Endothelial cell of umbilical vein (primary cell): ENCODE measurements around the gene TMEM169. TPM values are rescaled to one million over a fixed set of nuclear protein-coding genes. Genes with fewer than 3 reads are reported as not detected.

Experiments used
- BruUV-seq: library from RNA; stranded (reverse); fragments of 400-500 nt; replicated peaks from 2 replicates; lab custom pipeline; 2021; lab: Mats Ljungman, UMichigan
- CTCF ChIA-PET: fragments of 300-600, 350-600 bp; sonication (Branson Sonifier 250); formaldehyde crosslinking; loops from one replicate; lab custom pipeline; 2021; ENCODE audit warnings: antibody characterized with exemption, inconsistent platforms; lab: Charles Lee
- POLR2A ChIA-PET: fragments of 300-600, 350-600 bp; sonication (Branson Sonifier 250); formaldehyde crosslinking; loops from one replicate; lab custom pipeline; 2021; ENCODE audit warnings: antibody characterized with exemption, inconsistent platforms; lab: Charles Lee
- DNase-seq: peaks from one replicate; pipeline ENCODE4 v3.0.0-alpha.2; 2011; ENCODE audit warnings: low read depth, low spot score
- FAIRE-seq: peaks from 2 replicates; lab custom pipeline; 2011; peaks lifted over from hg19 to GRCh38; lab: Jason Lieb, UNC
- H2AFZ ChIP-seq: 2 replicates; pipeline ENCODE4 v1.6.0; 2012; ENCODE audit warnings: low read depth, low read length, control low read depth, inconsistent platforms
- H3K27ac ChIP-seq: 2 replicates; pipeline ENCODE4 v1.5.1; 2011; ENCODE audit warnings: low read depth, mild to moderate bottlenecking, control low read depth, low read length, moderate library complexity; ENCODE audit not compliant: insufficient read depth
- H3K27me3 ChIP-seq, 2 experiments: 2 replicates each; pipeline versions ENCODE4 v1.6.0 to v1.6.1; 2011; ENCODE audit warnings: low read length in 2 of 2, mixed read lengths in 1 of 2; ENCODE audit not compliant: control insufficient read depth in 2 of 2, insufficient read depth in 2 of 2
- H3K36me3 ChIP-seq, 2 experiments: 2 replicates in 1 of 2; 3 replicates in 1 of 2; pipeline ENCODE4 v1.5.1; 2011; ENCODE audit warnings: low read length in 2 of 2, mild to moderate bottlenecking in 1 of 2, moderate library complexity in 1 of 2; ENCODE audit not compliant: control insufficient read depth in 2 of 2, insufficient read depth in 2 of 2; ENCODE audit errors: extremely low read depth in 1 of 2
- H3K4me1 ChIP-seq: 3 replicates; pipeline ENCODE4 v1.5.1; 2011; ENCODE audit warnings: mild to moderate bottlenecking, low read length; ENCODE audit not compliant: control insufficient read depth, insufficient read depth; ENCODE audit errors: extremely low read depth
- H3K4me2 ChIP-seq: 2 replicates; pipeline ENCODE4 v1.6.1; 2011; ENCODE audit warnings: low read length, control low read depth, mixed read lengths; ENCODE audit not compliant: insufficient read depth
- H3K4me3 ChIP-seq, 3 experiments: fragments of 200-600 bp in 1 of 3; sonication (generic), shearing (Covaris generic) in 1 of 3; replicated peaks in 1 of 3; 2 replicates each; pipeline ENCODE4 v1.5.1; 2011 to 2016; ENCODE audit warnings: control low read depth in 3 of 3, low read length in 3 of 3, mild to moderate bottlenecking in 2 of 3, inconsistent platforms in 1 of 3, low read depth in 1 of 3, moderate library complexity in 1 of 3; ENCODE audit not compliant: insufficient read depth in 1 of 3
- H3K79me2 ChIP-seq: 2 replicates; pipeline ENCODE4 v1.6.0; 2012; ENCODE audit warnings: low read length, inconsistent platforms; ENCODE audit not compliant: control insufficient read depth, insufficient read depth
- H3K9ac ChIP-seq: replicated peaks from 2 replicates; pipeline ENCODE3; 2011; ENCODE audit warnings: low read length, control low read depth; ENCODE audit not compliant: insufficient read depth; ENCODE audit errors: extremely low read depth
- H3K9me1 ChIP-seq: replicated peaks from 3 replicates; pipeline ENCODE4 v1.6.0; 2011; ENCODE audit warnings: mild to moderate bottlenecking, low read length; ENCODE audit not compliant: control insufficient read depth, insufficient read depth; ENCODE audit errors: extremely low read depth
- H3K9me3 ChIP-seq: replicated peaks from 2 replicates; pipeline ENCODE4 v1.5.1; 2012; ENCODE audit warnings: low read length, inconsistent platforms; ENCODE audit not compliant: control insufficient read depth, insufficient read depth
- H4K20me1 ChIP-seq: replicated peaks from 2 replicates; pipeline ENCODE3; 2011; ENCODE audit warnings: mild to moderate bottlenecking, low read length; ENCODE audit not compliant: control insufficient read depth, insufficient read depth; ENCODE audit errors: extremely low read depth
- EZH2 ChIP-seq: IDR thresholded peaks from 2 replicates; pipeline ENCODE4 v1.6.1; 2012; ENCODE audit warnings: borderline replicate concordance, low read depth, mild to moderate bottlenecking, moderate library complexity, low read length, inconsistent platforms; ENCODE audit not compliant: severe bottlenecking
- FOS ChIP-seq: IDR thresholded peaks from 2 replicates; pipeline ENCODE4 v1.6.1; 2011; ENCODE audit warnings: mild to moderate bottlenecking, low read length, moderate library complexity, borderline replicate concordance; ENCODE audit not compliant: insufficient read depth
- GATA2 ChIP-seq: IDR thresholded peaks from 2 replicates; pipeline ENCODE4 v1.7.0; 2011; ENCODE audit warnings: low read depth, mild to moderate bottlenecking, moderate library complexity, mixed read lengths, low read length; ENCODE audit not compliant: insufficient read length, insufficient read depth
- JUN ChIP-seq: IDR thresholded peaks from 2 replicates; pipeline ENCODE4 v1.6.1; 2011; ENCODE audit warnings: borderline replicate concordance, low read depth; ENCODE audit not compliant: insufficient read length, insufficient read depth
- MYC ChIP-seq: IDR thresholded peaks from one replicate; pipeline ENCODE4 v1.6.1; 2011; ENCODE audit warnings: mild to moderate bottlenecking, low read depth, low read length
- POLR2A ChIP-seq: IDR thresholded peaks from 2 replicates; pipeline ENCODE4 v1.6.1; 2012; ENCODE audit warnings: low read depth, mild to moderate bottlenecking, control low read depth, low read length
- POLR2AphosphoS5 ChIP-seq: IDR thresholded peaks from 2 replicates; pipeline ENCODE4 v1.6.1; 2012; ENCODE audit warnings: low read depth, mild to moderate bottlenecking, control low read depth, low read length, moderate library complexity; ENCODE audit not compliant: insufficient read depth
- dilution Hi-C: fragments of 300-500 bp; cut with MboI; formaldehyde crosslinking; loops from one replicate; pipeline ENCODE4 v1.15.0; 2019; ENCODE audit warnings: low sequenced_read_pairs; ENCODE audit not compliant: extremely low pct_ligation_motif_present
- intact Hi-C: fragments of 100-400 bp; cut with micrococcal nuclease; formaldehyde crosslinking; loops from one replicate; pipeline ENCODE4 v1.10.0; 2022
- polyA plus RNA-seq, 4 experiments: library from polyadenylated mRNA; depleted of rRNA in 3 of 4; stranded (reverse) in 3 of 4; unstranded in 1 of 4; fragments of >200 nt; gene quantifications; 2 replicates each; pipeline versions ENCODE4 v1.2.1 to v1.2.3, GENCODE V29; 2011 to 2012; ENCODE audit warnings: missing spikeins in 1 of 4
- total RNA-seq: library from RNA; stranded (reverse); gene quantifications from 2 replicates; pipeline ENCODE4 v1.2.3, GENCODE V29; 2021
- TF ChIP-seq, protein P1 (sequence below): IDR thresholded peaks from 2 replicates; pipeline ENCODE4 v1.6.1; 2011; ENCODE audit not compliant: insufficient read depth, insufficient read length
- TF ChIP-seq, protein P2 (sequence below), 2 donors: IDR thresholded peaks; 1 replicate in 1 of 2; 2 replicates in 1 of 2; pipeline ENCODE4 v1.5.1; 2011; ENCODE audit warnings: low read length in 2 of 2, mild to moderate bottlenecking in 2 of 2, moderate library complexity in 2 of 2, control low read depth in 1 of 2, inconsistent platforms in 1 of 2, low read depth in 1 of 2; ENCODE audit not compliant: insufficient read depth in 1 of 2; ENCODE audit errors: extremely low read depth in 1 of 2

TMEM169 gene
- total and polyA plus RNA-seq, 2 donors (not counting 3 experiments of a cell fraction or from before 2014, with no cell fraction given) = 0.20 TPM; not detected in 1

- POLR2A ChIA-PET = no interaction called here
- Histone ChIP-seq H3K9me1 (no peaks in the 10 kb centered on the region), H3K27me3 (no peaks in the 10 kb centered on the region), H3K36me3 (no peaks in the 10 kb centered on the region), H3K4me1 (no peaks in the 10 kb centered on the region), H4K20me1 (no peaks in the 10 kb centered on the region), H3K4me3 (no peak overlapping the region), H3K79me2 (no peaks in the 10 kb centered on the region), H3K4me2 (no peak overlapping the region), H3K9me3 (no peaks in the 10 kb centered on the region), H2AFZ (no peak overlapping the region), H3K27ac (no peak overlapping the region), H3K9ac (no peak overlapping the region)
- DNase-seq (no peak), FAIRE-seq (no peak)
- intact Hi-C loops = no loop called here
- TF ChIP-seq MYC (no peak), GATA2 (no peak), JUN (no peak), POLR2AphosphoS5 (no peak), EZH2 (no peak), FOS (no peak), POLR2A (no peak)
- TF ChIP-seq, protein P1, sequence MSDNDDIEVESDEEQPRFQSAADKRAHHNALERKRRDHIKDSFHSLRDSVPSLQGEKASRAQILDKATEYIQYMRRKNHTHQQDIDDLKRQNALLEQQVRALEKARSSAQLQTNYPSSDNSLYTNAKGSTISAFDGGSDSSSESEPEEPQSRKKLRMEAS = no peak
- TF ChIP-seq, protein P2, sequence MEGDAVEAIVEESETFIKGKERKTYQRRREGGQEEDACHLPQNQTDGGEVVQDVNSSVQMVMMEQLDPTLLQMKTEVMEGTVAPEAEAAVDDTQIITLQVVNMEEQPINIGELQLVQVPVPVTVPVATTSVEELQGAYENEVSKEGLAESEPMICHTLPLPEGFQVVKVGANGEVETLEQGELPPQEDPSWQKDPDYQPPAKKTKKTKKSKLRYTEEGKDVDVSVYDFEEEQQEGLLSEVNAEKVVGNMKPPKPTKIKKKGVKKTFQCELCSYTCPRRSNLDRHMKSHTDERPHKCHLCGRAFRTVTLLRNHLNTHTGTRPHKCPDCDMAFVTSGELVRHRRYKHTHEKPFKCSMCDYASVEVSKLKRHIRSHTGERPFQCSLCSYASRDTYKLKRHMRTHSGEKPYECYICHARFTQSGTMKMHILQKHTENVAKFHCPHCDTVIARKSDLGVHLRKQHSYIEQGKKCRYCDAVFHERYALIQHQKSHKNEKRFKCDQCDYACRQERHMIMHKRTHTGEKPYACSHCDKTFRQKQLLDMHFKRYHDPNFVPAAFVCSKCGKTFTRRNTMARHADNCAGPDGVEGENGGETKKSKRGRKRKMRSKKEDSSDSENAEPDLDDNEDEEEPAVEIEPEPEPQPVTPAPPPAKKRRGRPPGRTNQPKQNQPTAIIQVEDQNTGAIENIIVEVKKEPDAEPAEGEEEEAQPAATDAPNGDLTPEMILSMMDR (IDR thresholded peaks at IDR 0.05; ENCODE audit: extremely low read depth in 1 of 2, insufficient read depth in 1 of 2, low read depth in 1 of 2, low read length in 2 of 2) = no peak
- no TSS peak for BruUV-seq
- dilution Hi-C loops = no loop called here
- CTCF ChIA-PET = interaction anchor here (0.9 to 2.3 kb wide), 4 partner anchors 8 to 12 kb away, joined by 3 to 7 read pairs (median 5); no protein-coding TSS in a partner anchor
These were observed 32.3 kb upstream of the TMEM169 start for GRCh38 chr2:216049452-216049851.
